ENCODE data around the gene GDPGP1.
A peak's percentile ranks its signal among the peaks of the same experiment; 100 is the strongest.
"Not testable (repeated sequence)": the region's sequence is repeated elsewhere in the genome, so short reads cannot be mapped to it uniquely, and the experiment has no call there.

The GDPGP1 gene

GRCh38 chr15:90264671-90265070 is 30.7 kb downstream of the GDPGP1 start:
- no peak for DNase-seq

GRCh38 chr15:90265271-90266060 is 31.5 kb downstream of the GDPGP1 start, which contains the start of gene NGRN:
Gene NGRN (plus strand): TSS chr15:90265672. CDS start chr15:90265713, 41 bp downstream.
- peak; percentile 89 for DNase-seq

DNA sequence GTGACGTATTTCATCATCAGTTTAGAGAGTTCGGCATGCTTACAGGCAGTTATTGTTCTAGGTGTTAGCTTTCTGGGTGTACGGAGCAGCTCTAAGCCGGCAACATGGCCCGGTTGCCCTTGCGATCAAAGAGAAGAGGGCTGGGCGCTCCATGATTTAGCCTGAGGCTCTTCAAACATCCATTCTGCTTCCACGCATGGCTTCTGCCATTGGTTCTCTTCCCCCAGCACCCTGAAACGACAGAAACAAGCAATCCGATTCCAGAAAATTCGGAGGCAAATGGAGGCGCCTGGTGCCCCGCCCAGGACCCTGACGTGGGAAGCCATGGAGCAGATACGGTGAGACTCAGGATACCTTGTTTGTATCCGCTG is 32.0 kb downstream of the GDPGP1 start:
- peak; percentile 40 for DNase-seq

GRCh38 chr15:90266485-90266884 is 32.5 kb downstream of the GDPGP1 start:
- peak; percentile 9 for DNase-seq

DNA sequence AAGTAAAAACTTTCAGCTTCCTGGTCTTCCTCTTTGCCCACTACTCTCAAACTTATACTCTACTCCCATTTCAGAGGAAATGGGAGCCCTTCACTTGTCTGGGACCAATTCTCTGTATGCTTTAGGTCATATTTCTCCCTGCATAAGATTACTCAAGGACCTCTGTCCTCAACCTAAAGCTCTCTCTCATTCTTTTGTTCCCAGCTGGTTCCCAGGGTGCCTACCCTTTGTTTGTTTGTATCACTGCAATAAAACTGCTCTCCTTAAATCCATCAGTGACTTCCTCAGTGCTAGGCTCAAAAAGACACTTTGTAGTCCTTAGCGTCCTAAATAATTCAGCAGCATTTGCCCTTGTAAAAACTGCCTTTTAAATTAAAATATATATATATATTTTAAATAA is 34.4 kb downstream of the GDPGP1 start:
- no peak for DNase-seq

GRCh38 chr15:90270502-90271150 is 36.6 kb downstream of the GDPGP1 start:
- no peak for DNase-seq

- no peak for DNase-seq
These were observed 37.6 kb downstream of the GDPGP1 start for GRCh38 chr15:90271459-90272166.

- DNase-seq, result not testable (repeated sequence)
These were observed 44.5 kb downstream of the GDPGP1 start for GRCh38 chr15:90278467-90278866.

- DNase-seq, result not testable (repeated sequence)
These were observed 46.7 kb downstream of the GDPGP1 start for GRCh38 chr15:90280743-90281142.

DNA sequence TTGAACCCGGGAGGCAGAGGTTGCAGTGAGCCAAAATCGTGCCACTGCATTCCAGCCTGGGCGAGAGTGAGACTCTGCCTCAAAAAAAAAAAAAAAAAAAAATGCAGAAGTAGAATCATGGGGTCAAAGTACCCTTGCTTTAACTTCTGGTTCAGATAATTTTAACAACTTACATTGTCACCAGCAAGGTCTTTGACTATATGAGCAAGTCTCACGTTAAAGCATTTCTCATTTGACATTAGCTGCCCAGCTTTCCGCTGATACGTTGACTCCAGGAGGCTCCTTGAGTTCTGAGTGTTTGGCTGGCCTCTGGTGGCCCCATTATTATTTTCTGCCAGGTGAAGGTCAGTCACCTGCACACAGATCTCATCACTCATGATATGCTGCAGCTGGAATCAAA is 47.6 kb downstream of the GDPGP1 start:
- not testable (repeated sequence) for DNase-seq

DNA sequence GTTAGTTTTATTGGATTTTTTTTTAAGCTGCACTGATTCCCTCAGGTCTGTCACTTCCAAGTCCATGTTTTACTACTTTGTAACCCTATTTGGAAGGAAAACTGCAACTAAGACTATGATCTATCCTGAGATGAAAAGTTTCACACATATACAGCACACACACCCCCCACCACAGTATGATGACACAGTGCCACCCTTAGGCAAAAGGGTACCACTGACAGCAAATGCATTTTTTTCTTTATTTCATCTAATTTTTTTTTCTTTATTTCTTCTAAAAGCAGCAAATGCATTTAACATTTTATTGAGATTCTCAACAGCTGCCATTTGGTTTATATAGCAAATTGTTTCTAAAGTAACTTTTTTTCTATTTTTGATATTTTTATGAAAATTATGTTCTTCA is 52.7 kb downstream of the GDPGP1 start:
- no peak for DNase-seq

- DNase-seq, result no peak
These were observed 53.1 kb downstream of the GDPGP1 start for GRCh38 chr15:90287101-90287500.

DNA sequence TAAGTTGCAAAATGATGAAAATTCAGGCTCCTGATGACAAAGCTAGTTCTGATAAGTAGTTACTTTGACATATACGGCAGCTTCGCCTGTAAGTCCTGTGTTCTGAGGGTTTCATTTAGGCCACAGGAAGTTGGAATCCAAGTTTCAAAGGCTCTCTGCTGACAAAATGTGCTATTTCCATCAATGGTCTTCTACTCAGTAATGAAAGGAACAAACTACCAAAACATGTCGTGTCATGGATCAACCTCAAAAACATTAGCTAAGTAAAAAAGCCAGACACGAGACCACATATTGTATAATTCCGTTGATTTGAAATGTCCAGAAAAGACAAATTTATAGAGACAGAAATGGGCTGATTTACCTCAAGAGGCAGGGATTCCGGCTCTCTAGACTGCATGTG is 53.9 kb downstream of the GDPGP1 start:
- DNase-seq, result no peak

DNA sequence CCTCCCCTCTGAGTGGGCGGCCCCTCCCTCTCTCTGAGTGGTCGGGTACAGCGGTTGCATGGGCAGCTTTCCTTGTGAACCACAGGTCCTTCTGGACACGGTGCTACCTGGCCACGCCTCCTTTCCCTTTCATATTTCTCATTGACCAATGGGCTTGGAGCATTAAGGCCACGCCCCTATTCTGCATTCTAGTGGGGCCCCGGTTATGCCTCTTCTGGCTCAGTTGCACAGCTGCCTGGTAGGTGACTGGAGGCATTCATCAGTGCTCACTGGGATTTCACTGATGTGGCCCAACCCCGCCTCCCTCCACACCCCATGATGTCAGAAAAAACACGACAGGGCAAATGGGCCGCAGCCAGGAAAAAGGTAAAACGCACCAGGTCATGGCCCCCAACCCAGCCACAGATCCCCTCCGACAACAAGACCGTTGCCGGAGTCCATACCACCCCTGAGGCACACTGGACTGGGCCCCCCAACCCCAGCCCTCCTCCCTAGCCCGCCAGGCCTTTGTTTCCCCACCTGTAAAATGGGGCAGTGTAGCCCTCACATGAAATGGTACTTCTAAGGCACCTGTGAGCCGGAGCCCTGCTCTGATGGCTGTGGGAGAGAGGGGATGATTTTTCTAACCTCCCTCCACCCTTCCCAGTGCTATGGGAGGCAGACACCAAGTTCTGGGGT is 57.8 kb downstream of the GDPGP1 start:
- no peak for DNase-seq

DNA sequence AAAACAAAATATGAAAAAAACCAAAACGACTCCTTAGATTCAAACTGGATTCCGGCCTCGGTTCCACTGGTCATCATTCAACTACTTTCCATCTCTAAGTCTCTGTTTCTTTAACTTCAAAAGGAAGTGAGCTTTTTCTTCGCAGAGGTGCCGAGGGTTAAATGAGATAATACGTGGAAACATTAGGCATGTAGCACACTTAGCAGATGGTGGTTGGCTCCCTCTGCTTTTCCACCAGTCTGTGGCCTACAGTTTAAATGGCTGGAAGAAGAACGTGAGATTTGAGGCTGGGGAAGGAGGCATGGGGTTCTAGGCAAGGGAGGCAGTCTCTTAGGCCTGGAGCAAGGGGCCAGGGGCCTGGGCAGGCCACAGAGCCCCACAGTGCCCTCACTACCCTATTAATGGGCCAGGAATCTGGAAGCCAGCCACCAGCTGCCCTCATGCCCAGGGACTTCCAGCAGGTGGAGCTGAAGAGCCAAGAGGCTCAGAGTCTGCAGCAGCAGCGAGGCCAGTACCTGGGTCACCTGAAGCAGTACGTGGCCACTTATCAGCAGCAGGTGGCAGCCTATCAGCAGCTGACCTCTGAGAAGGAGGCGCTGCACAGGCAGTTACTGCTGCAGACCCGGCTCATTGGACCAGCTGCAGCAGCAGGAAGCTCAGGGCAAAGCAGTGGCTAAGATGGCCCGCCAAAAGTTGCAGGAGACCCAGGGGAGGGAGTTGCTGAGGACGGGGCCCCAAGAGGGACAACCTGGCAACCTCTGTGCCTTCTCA is 59.2 kb downstream of the GDPGP1 start:
- DNase-seq, result peak; percentile 67

GRCh38 chr15:90294159-90294558 is 60.1 kb downstream of the GDPGP1 start:
- no peak for DNase-seq

- DNase-seq, result no peak
These were observed 60.7 kb downstream of the GDPGP1 start for GRCh38 chr15:90294601-90295269.

- no peak for DNase-seq
These were observed 61.2 kb downstream of the GDPGP1 start for GRCh38 chr15:90295270-90295648.
